ENCODE data around the gene ATAD2B. TPM values are rescaled to one million over a fixed set of nuclear protein-coding genes. Genes with fewer than 3 reads are reported as not detected.

Gene ATAD2B
- polyA plus RNA-seq, 3 donors from 2014 or later = 6.0 to 17.5 (median 8.4) TPM

DNA sequence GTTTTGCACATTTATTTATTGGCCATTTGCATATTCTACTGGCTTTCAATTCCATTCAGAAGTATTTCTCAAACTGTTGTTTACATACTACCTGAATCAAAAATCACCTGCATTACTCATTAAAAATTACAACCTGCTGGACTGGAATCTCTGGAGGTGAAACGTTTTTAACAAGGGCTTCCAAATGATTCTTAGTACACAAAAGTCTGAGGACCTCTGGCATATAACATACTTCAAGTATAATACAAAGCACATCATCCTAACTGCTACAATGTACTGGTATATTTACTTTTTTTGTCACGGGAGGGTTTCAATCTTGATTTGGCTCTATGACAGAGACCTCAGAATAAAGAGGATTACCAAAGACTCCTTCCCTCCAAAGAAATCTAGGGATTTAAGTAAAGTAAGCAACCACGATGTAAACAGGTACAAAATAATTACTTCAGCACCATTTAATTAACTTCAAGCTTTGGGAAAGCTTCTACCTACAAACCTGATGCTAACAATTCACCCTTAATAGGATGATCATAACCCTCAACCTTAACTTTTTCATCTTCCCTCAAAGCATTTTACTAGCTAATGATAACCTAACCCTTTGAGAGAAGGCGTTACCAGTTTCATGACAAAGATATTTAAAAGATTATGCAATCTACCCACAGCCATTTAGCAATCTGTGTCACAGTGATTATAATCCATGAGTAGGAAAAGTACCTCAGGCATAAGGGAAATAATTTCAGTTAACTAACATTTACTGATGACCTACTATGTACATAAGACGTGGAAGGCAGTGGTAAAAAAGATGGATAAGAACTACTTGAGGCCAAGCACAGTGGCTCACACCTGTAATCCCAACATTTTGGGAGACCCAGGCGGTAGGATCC is 24.7 kb downstream of the ATAD2B start:
- Mint-ChIP-seq H3K4me1 (peaks cover 51 to 77% of the 10 kb centered on the region in 2 donors), H3K9me3 (no peaks in the 10 kb centered on the region), H3K27me3 (ENCODE audit: low read depth in 3 of 3) (no peaks in the 10 kb centered on the region), H3K36me3 (no peaks in the 10 kb centered on the region), H3K4me3 (no peak overlapping the region), H3K27ac (no peak overlapping the region)
- DNase-seq = no peak

DNA sequence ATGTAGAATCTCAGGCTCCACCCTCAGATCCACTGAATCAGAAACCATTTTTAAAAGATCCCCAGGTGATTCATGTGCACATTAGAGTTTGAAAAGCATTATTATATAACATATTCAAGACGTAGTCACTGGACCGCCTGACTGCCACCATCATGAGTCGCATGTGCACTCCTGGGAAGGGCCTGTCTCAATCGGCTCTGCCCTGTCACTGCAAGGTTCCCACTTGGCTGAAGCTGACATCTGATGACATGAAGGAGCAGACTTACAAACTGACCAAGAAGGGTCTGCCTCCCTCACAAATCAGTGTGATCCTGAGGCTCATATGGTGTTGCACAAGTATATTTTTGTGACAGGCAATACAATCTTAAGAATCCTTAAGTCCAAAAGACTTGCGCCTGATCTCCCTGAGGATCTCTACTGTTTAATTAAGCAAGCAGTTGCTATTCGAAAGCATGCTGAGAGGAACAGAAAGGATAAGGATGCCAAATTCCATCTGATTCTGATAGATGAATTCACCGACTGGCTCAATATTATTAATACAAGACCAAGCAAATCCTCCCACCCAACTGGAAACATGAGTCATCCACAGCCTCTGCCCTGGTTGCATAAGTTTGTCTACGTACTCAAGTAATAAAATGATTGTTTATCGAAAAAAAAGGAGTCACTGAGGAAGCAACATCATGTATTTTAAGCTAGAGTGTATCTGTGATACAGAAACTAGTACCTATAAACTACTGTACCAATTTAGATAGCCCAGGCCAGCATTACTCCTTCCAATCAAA is 26.2 kb downstream of the ATAD2B start:
- Mint-ChIP-seq H3K4me1 (peaks cover 52 to 76% of the 10 kb centered on the region in 2 donors), H3K9me3 (no peaks in the 10 kb centered on the region), H3K27me3 (ENCODE audit: low read depth in 3 of 3) (no peaks in the 10 kb centered on the region), H3K27ac (no peak overlapping the region), H3K4me3 (no peak overlapping the region), H3K36me3 (no peaks in the 10 kb centered on the region)
- DNase-seq = no peak

DNA sequence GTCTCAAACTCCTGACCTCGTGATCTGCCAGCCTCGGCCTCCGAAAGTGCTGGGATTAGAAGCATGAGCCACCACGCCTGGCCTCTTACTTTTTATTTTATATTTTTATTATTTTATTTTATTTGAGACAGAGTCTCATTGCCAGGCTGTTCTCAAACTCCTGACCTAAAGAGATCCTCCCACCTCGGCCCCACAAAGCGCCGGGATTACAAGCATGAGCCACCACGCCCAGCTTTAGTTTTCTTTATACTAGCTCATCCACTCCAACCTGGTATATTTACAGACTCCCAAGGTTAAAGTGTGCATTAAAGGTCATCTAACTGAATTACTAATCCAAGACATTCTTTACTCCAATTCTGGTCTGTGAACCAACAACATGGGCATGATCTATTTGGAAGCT is 26.8 kb downstream of the ATAD2B start:
- Mint-ChIP-seq H3K36me3 (no peaks in the 10 kb centered on the region), H3K27ac (no peak overlapping the region), H3K4me3 (no peak overlapping the region), H3K27me3 (ENCODE audit: low read depth in 3 of 3) (no peaks in the 10 kb centered on the region), H3K9me3 (no peaks in the 10 kb centered on the region), H3K4me1 (peaks cover 47 to 70% of the 10 kb centered on the region in 2 donors)
- DNase-seq = no peak

DNA sequence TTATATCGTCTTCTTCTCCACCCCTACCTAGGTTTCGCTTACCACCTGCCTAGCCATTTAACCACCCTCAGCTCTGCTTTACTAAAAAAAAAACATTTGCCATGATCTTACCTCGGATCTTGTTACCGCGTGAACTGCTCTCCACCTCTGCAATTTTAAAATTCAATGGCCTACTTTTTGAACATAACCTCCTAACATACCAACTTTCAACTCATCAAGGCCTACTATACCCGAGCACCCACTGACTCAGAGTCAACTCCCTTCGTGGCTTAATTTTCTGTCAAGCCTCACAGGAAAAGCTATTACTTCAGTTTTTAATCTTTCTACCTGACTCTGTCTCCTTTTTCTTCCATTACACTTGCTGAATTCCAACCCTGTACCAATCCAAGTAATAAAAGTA is 55.7 kb downstream of the ATAD2B start:
- no peak for DNase-seq
- no peaks in the 10 kb centered on the region for H3K9me3 Mint-ChIP-seq
- no peaks in the 10 kb centered on the region for H3K4me1 Mint-ChIP-seq
- peaks cover 0 to 2% (median 0%) of the 10 kb centered on the region in 3 donors for H3K27me3 Mint-ChIP-seq (ENCODE audit: low read depth in 3 of 3)
- H3K4me3 Mint-ChIP-seq = no peak overlapping the region
- peaks cover 14 to 24% (median 19%) of the 10 kb centered on the region in 3 donors for H3K36me3 Mint-ChIP-seq
- peak overlapping the region in 1 of 6 donors; percentile 15 for H3K27ac Mint-ChIP-seq

DNA sequence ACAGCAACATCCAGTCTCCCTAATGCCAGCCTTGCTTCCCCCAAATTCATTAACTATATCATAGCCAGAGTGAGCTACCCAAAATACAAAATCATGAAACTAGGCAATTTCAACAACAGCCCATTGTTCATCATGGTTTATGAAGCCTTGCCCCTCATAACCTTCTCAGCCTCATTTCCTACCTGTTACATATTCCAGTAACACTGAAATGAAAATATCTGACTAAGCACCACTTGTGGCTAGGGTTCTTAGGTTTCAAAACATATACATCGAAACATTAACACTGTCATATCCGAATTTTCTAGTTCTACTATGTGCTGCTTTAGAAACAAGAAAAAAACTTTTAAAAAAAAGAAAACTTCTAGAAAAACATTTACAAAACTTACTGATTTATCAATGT is 59.5 kb downstream of the ATAD2B start:
- peak overlapping the region in 4 of 6 donors; percentile 25 to 53 (median 46) for H3K27ac Mint-ChIP-seq

DNA sequence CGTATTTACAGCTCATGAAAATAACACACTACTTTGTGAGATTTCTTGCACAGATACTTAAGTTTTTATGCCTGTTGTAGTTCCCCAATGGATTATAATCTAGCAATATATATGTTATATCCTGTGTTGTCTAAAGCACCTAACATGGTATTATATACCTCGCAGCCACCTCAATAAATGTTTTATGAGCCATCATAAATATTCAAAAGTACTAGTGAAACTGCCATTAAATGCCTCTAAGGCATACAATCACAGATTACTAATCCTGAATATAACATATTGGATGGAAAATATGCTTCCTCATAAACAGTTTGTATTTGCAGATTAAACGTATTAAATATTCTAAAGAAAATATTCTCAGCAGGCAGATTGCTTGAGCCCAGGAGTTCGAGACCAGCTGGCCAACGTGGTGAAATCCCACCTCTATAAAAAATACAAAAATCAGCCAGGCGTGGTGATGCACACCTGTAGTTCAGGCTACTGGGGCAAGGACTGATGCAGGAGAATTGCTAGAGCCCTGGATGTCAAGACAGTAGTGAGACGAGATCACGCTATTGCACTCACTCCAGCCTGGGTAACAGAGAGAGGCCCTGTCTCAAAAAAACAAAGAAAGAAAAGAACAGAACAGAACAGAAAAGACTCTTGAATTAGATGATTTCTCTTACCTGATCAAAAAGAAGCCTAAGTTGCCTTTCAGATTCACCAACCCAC is 64.1 kb downstream of the ATAD2B start:
- H3K27ac Mint-ChIP-seq = peak overlapping the region in 3 of 6 donors; percentile 2 to 5 (median 2)
- H3K36me3 Mint-ChIP-seq = peaks cover 12 to 36% (median 15%) of the 10 kb centered on the region in 3 donors
- H3K9me3 Mint-ChIP-seq = no peaks in the 10 kb centered on the region
- no peak overlapping the region for H3K4me3 Mint-ChIP-seq
- H3K4me1 Mint-ChIP-seq = no peaks in the 10 kb centered on the region
- DNase-seq = no peak
- no peaks in the 10 kb centered on the region for H3K27me3 Mint-ChIP-seq (ENCODE audit: low read depth in 3 of 3)

More for the DNA sequence above, 59.5 kb downstream of the ATAD2B start:
- no peaks in the 10 kb centered on the region for H3K4me1 Mint-ChIP-seq
- no peak overlapping the region for H3K4me3 Mint-ChIP-seq
- peaks cover 11 to 40% (median 19%) of the 10 kb centered on the region in 3 donors for H3K36me3 Mint-ChIP-seq
- H3K9me3 Mint-ChIP-seq = no peaks in the 10 kb centered on the region
- no peak for DNase-seq
- H3K27me3 Mint-ChIP-seq (ENCODE audit: low read depth in 3 of 3) = peaks cover 0 to 2% (median 0%) of the 10 kb centered on the region in 3 donors

DNA sequence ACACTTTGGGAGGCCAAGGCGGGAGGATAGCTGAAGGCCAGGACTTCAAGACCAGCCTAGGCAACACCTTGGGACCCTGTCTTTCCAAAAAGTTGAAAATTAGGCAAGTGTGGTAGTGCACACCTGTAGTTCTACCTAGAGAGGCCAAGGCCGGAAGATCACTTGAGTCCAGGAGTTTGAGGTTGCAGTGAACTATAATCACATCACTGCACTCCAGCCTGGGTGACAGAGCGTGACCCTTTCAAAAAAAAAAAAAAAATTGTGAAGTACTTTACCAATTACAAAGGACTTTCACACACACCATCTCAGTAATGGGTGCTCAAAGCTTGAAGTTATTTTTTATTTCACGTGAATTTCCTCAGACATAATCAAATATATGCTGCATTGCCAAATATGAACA is 65.0 kb downstream of the ATAD2B start:
- H3K27ac Mint-ChIP-seq = no peak overlapping the region
- H3K4me1 Mint-ChIP-seq = no peaks in the 10 kb centered on the region
- no peaks in the 10 kb centered on the region for H3K9me3 Mint-ChIP-seq
- H3K36me3 Mint-ChIP-seq = peaks cover 8 to 30% (median 9%) of the 10 kb centered on the region in 3 donors
- H3K4me3 Mint-ChIP-seq = no peak overlapping the region
- no peak for DNase-seq
- H3K27me3 Mint-ChIP-seq (ENCODE audit: low read depth in 3 of 3) = no peaks in the 10 kb centered on the region

DNA sequence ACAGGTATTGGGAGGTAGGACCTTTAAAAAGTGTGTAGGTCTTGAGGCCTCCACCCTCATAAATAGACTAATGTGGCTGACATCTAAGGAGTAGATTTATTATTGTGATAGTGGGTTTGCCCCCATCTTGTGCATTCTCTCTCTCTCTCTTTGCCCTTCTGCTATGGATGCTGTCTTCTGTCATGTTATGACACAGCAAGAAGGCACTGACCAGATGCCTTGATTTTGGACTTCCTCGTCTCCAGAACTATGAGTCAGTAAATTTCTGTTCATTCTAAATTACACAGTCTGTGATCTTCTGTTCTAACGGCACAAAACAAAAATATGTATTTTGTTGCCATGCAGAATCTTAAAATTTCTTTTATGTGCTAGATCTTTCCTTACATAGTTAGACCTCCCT is 66.9 kb downstream of the ATAD2B start:
- no peak overlapping the region for H3K4me3 Mint-ChIP-seq
- H3K27ac Mint-ChIP-seq = peak overlapping the region in 2 of 6 donors; percentile 28 to 65
- DNase-seq = no peak
- peaks cover 6 to 29% (median 8%) of the 10 kb centered on the region in 3 donors for H3K36me3 Mint-ChIP-seq
- H3K4me1 Mint-ChIP-seq = no peaks in the 10 kb centered on the region
- no peaks in the 10 kb centered on the region for H3K27me3 Mint-ChIP-seq (ENCODE audit: low read depth in 3 of 3)
- H3K9me3 Mint-ChIP-seq = no peaks in the 10 kb centered on the region

DNA sequence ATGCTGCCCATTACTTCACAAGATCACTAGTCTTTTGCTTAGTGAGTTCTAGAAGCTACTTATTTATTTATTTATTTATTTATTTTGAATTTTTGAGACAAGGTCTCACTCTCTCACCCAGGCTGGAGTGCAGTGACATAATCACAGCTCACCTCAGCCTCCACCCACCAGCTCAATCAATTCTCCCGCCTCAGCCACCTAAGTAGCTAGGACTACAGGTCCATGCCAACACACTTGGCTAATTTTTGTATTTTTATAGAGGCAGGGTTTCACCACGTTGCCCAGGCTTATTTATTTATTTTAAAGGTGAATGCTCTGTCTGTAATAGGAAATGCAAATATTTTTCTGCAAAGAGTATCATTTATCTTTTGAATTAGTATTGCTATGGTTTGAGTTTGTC is 67.7 kb downstream of the ATAD2B start:
- Mint-ChIP-seq H3K27ac (no peak overlapping the region), H3K36me3 (peaks cover 4 to 27% (median 6%) of the 10 kb centered on the region in 3 donors)

DNA sequence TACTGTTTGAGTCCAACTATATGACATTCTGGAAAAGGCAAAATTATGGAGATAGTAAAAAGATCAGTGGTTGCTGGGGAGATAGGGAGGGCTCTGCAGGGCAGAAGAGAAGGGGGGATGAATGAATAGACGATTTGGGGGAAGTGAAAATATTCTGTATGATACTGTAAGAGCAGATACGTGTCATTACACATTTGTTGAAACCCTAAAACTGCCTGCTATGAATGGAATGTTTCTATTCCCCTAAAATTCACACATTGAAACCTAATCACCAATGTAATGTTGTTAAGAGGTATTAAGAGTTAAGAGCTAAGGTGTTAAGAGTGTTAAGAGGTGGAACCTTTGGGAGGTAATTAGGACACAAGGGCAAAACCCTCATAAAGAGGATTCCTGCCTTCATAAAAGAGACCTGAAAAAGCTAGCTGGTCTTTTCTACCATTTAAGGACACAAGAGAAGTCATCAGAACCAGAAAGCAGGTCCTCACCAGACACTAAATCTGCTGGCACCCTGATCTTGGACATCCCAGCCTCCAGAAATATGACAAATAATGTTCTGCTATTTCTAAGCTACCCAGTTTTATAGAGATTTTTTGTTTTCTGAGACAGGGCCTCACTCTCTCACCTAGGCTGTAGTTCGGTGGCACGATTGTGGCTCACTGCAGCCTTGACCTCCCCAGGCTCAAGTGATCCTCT is 76.2 kb downstream of the ATAD2B start:
- H3K4me3 Mint-ChIP-seq = no peak overlapping the region
- H3K27ac Mint-ChIP-seq = peak overlapping the region in 3 of 6 donors; percentile 1 to 46 (median 4)
- H3K27me3 Mint-ChIP-seq (ENCODE audit: low read depth in 3 of 3) = no peaks in the 10 kb centered on the region
- no peaks in the 10 kb centered on the region for H3K9me3 Mint-ChIP-seq
- DNase-seq = no peak
- H3K4me1 Mint-ChIP-seq = peaks cover 0 to 8% of the 10 kb centered on the region in 2 donors
- peaks cover 0 to 11% (median 4%) of the 10 kb centered on the region in 3 donors for H3K36me3 Mint-ChIP-seq

More for the DNA sequence above, 67.7 kb downstream of the ATAD2B start:
- no peaks in the 10 kb centered on the region for H3K27me3 Mint-ChIP-seq (ENCODE audit: low read depth in 3 of 3)
- DNase-seq = no peak
- no peak overlapping the region for H3K4me3 Mint-ChIP-seq
- no peaks in the 10 kb centered on the region for H3K9me3 Mint-ChIP-seq
- H3K4me1 Mint-ChIP-seq = no peaks in the 10 kb centered on the region

DNA sequence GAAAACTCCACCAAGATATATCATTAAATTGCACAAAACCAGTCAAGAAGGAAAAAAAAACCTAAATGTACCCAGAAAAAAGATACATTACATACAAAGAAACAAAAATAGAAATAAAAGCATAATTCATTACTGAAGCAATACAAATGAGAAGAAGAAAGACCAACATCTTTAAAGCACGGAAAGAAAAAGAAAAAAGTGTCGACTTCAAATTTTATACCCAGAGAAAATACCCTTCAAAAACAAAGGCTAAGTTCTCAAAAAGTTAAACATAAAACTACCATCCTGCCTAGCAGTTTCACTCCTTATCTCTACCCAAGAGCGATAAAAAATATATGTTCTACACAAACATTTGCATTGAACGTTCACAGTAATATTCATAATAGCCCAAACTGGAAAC is 82.0 kb downstream of the ATAD2B start:
- Mint-ChIP-seq H3K36me3 (peaks cover 8 to 21% (median 20%) of the 10 kb centered on the region in 3 donors), H3K9me3 (no peaks in the 10 kb centered on the region), H3K4me1 (peaks cover 7 to 38% of the 10 kb centered on the region in 2 donors), H3K4me3 (no peak overlapping the region), H3K27ac (no peak overlapping the region), H3K27me3 (ENCODE audit: low read depth in 3 of 3) (no peaks in the 10 kb centered on the region)
- DNase-seq = no peak

DNA sequence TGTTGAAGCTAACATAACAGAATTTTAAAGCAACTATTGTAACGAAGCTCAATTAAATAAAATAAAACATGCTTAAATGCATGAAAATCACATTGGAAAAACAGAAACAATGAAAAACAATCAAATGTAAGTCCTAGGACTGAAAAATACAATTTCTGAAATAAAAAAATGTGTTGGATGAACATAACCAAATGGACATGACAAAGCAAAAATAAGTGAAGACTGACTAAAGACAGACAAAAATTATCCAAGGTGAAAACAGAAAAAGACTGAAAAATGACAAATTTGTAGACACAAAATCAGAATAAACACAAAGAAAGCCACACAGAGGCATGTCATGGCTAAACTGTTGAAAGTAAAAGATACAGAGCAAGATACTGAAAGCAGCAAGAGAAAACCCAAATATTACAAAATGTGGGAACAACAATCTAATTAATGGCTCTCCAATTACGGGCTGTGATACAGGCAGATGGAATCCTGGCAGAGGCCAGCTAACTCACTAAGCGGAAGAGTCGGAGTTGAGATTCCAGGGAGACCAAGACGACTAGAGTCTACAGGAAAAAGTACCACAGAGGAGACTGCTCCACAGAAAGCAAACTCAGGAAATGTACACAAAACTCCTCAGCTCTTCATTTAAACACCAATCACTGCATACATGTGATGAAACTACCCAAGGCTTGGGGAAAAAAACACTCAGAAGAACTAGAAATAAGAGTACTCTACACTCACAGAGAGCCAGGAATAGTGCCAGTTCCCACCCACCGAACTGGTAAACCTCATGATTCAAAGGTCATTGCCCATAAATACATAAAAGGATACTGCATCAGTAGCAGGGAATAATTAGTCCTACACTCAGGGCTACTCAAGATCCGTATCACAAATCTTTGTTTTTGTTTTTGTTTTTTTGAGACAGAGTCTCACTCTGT is 83.6 kb downstream of the ATAD2B start:
- Mint-ChIP-seq H3K27ac (peak overlapping the region in 1 of 6 donors; percentile 46), H3K4me3 (no peak overlapping the region), H3K9me3 (no peaks in the 10 kb centered on the region), H3K4me1 (peaks cover 7 to 41% of the 10 kb centered on the region in 2 donors), H3K27me3 (ENCODE audit: low read depth in 3 of 3) (no peaks in the 10 kb centered on the region), H3K36me3 (peaks cover 8 to 21% (median 20%) of the 10 kb centered on the region in 3 donors)
- no peak for DNase-seq

Measured in immature natural killer cell (primary cell).